GM23338 (cell line): Measurements from ENCODE around the gene UQCRH. TPM values are rescaled to one million over a fixed set of nuclear protein-coding genes. Genes with fewer than 3 reads are reported as not detected.
A peak's percentile ranks its signal among the peaks of the same experiment; 100 is the strongest.

ENCODE experiments used
- ATAC-seq: fragments of 200-7000 bp; cut with Tn5 transposase; 3 replicates; pipeline ENCODE4 v1.9.1; 2020
- DNase-seq: peaks from one replicate; pipeline ENCODE4 v3.0.0-alpha.2; 2015; ENCODE audit warnings: low spot score
- H2AFZ ChIP-seq: fragments of 200-600 bp; sonication (generic); 2 replicates; pipeline ENCODE4 v1.8.0; 2016; ENCODE audit warnings: antibody characterized with exemption, mild to moderate bottlenecking, moderate library complexity
- H3F3A ChIP-seq: fragments of 200-600 bp; sonication (generic); replicated peaks from 2 replicates; pipeline ENCODE4 v1.8.0; 2017; ENCODE audit warnings: antibody characterized with exemption, mixed run types, low read depth
- H3K27ac ChIP-seq: fragments of 200-600 bp; sonication (generic); 2 replicates; pipeline ENCODE4 v1.6.1; 2016; ENCODE audit warnings: low read depth
- H3K27me3 ChIP-seq: fragments of 200-600 bp; sonication (generic); 2 replicates; pipeline ENCODE4 v1.8.0; 2016; ENCODE audit warnings: mild to moderate bottlenecking, mixed run types, moderate library complexity; ENCODE audit not compliant: insufficient read depth
- H3K36me3 ChIP-seq: fragments of 200-600 bp; sonication (generic); 2 replicates; pipeline ENCODE4 v1.8.0; 2016; ENCODE audit warnings: mild to moderate bottlenecking; ENCODE audit not compliant: insufficient read depth
- H3K4me1 ChIP-seq: fragments of 200-600 bp; sonication (generic); 2 replicates; pipeline ENCODE4 v1.8.0; 2016; ENCODE audit warnings: mild to moderate bottlenecking, moderate library complexity; ENCODE audit not compliant: insufficient read depth
- H3K4me2 ChIP-seq: fragments of 200-600 bp; sonication (generic); 2 replicates; pipeline ENCODE4 v1.7.1; 2017; ENCODE audit warnings: mixed run types
- H3K4me3 ChIP-seq: fragments of 200-600 bp; sonication (generic); 2 replicates; pipeline ENCODE4 v1.6.1; 2016; ENCODE audit warnings: mixed run types
- H3K79me2 ChIP-seq: fragments of 200-600 bp; sonication (generic); replicated peaks from 2 replicates; pipeline ENCODE4 v1.8.0; 2017; ENCODE audit warnings: mild to moderate bottlenecking; ENCODE audit not compliant: insufficient read depth
- H3K9me2 ChIP-seq: fragments of 200-600 bp; sonication (generic); 2 replicates; pipeline ENCODE4 v1.8.0; 2017; ENCODE audit not compliant: insufficient read depth
- H4K20me1 ChIP-seq: fragments of 200-600 bp; sonication (generic); replicated peaks from 2 replicates; pipeline ENCODE4 v1.8.0; 2017; ENCODE audit warnings: mild to moderate bottlenecking; ENCODE audit not compliant: insufficient read depth
- H3K27ac Mint-ChIP-seq: 2 replicates; pipeline ENCODE4 v1.8.0; 2020; ENCODE audit warnings: inconsistent platforms, mild to moderate bottlenecking, moderate library complexity, mixed read lengths
- H3K27me3 Mint-ChIP-seq: 3 replicates; pipeline ENCODE4 v1.8.0; 2022; ENCODE audit warnings: low read depth, mild to moderate bottlenecking, moderate library complexity, mixed read lengths, inconsistent platforms; ENCODE audit not compliant: insufficient read depth, poor library complexity
- H3K36me3 Mint-ChIP-seq: 3 replicates; pipeline ENCODE4 v1.8.0; 2021; ENCODE audit warnings: low read depth, mild to moderate bottlenecking, inconsistent platforms, moderate library complexity, mixed read lengths
- H3K4me1 Mint-ChIP-seq: 3 replicates; pipeline ENCODE4 v1.8.0; 2020; ENCODE audit warnings: mild to moderate bottlenecking, inconsistent platforms, mixed read lengths
- H3K4me3 Mint-ChIP-seq: 3 replicates; pipeline ENCODE4 v1.8.0; 2021; ENCODE audit warnings: moderate library complexity, mild to moderate bottlenecking, inconsistent platforms, mixed read lengths
- H3K9me3 Mint-ChIP-seq: 3 replicates; pipeline ENCODE4 v1.8.0; 2020; ENCODE audit warnings: moderate library complexity, mild to moderate bottlenecking, inconsistent platforms, mixed read lengths
- CREB1 ChIP-seq: fragments of 250-450 bp; sonication (Bioruptor Pico); IDR thresholded peaks from 2 replicates; pipeline ENCODE4 v1.5.0; 2020; ENCODE audit warnings: low read depth, mild to moderate bottlenecking, moderate library complexity
- EZH2 ChIP-seq: fragments of 200-600 bp; sonication (generic); IDR thresholded peaks from one replicate; pipeline ENCODE4 v1.8.0; 2017; ENCODE audit warnings: antibody characterized with exemption, mild to moderate bottlenecking, low read depth; ENCODE audit not compliant: unreplicated experiment
- EZH2phosphoT487 ChIP-seq: fragments of 200-600 bp; sonication (generic); IDR thresholded peaks from one replicate; pipeline ENCODE4 v1.8.1; 2018; ENCODE audit warnings: antibody characterized with exemption; ENCODE audit not compliant: unreplicated experiment
- JUNB ChIP-seq: IDR thresholded peaks from one replicate; pipeline ENCODE4 v1.6.1; 2016; ENCODE audit warnings: antibody characterized with exemption; ENCODE audit not compliant: unreplicated experiment
- NANOG ChIP-seq: IDR thresholded peaks from 2 replicates; pipeline ENCODE4 v1.6.1; 2016; ENCODE audit warnings: antibody characterized with exemption, borderline replicate concordance
- POLR2AphosphoS5 ChIP-seq: IDR thresholded peaks from 2 replicates; pipeline ENCODE4 v1.6.1; 2016; ENCODE audit warnings: antibody characterized with exemption, low read depth
- STAT1 ChIP-seq: IDR thresholded peaks from one replicate; pipeline ENCODE4 v1.6.1; 2016; ENCODE audit warnings: antibody characterized with exemption; ENCODE audit not compliant: unreplicated experiment
- ZNF114 ChIP-seq: fragments of 250-450 bp; sonication (Bioruptor Pico); IDR thresholded peaks from 2 replicates; pipeline ENCODE4 v1.5.0; 2020; ENCODE audit warnings: mild to moderate bottlenecking, moderate library complexity
- ZNF331 ChIP-seq: fragments of 250-450 bp; sonication (Bioruptor Pico); IDR thresholded peaks from 2 replicates; pipeline ENCODE4 v1.5.0; 2020; ENCODE audit warnings: low read depth, mild to moderate bottlenecking, moderate library complexity
- polyA plus RNA-seq: library from polyadenylated mRNA; unstranded; fragments of >200 nt; fragmentation: Nextera tagmentation; extraction: Ambion mirVana; gene quantifications from 2 replicates; pipeline ENCODE4 v1.2.1, GENCODE V29; 2016
- total RNA-seq: library from RNA; depleted of rRNA; stranded (reverse); fragments of >200 nt; shearing (Covaris generic); gene quantifications from 2 replicates; pipeline ENCODE4 v1.2.3, GENCODE V29; 2014
- TF ChIP-seq, protein P1 (sequence below): IDR thresholded peaks from one replicate; pipeline ENCODE4 v1.6.1; 2018; ENCODE audit warnings: antibody characterized with exemption; ENCODE audit not compliant: unreplicated experiment
- TF ChIP-seq, protein P2 (sequence below): IDR thresholded peaks from 2 replicates; pipeline ENCODE4 v1.6.1; 2016; ENCODE audit warnings: antibody characterized with exemption
- TF ChIP-seq, protein P3 (sequence below): fragments of 250-450 bp; sonication (Bioruptor Pico); IDR thresholded peaks from 2 replicates; pipeline ENCODE4 v1.5.0; 2020; ENCODE audit warnings: mild to moderate bottlenecking, moderate library complexity
- TF ChIP-seq, protein P4 (sequence below), 2 experiments: fragments of 200-600 bp in 1 of 2; sonication (generic) in 1 of 2; conservative IDR thresholded peaks; 2 replicates each; pipeline versions ENCODE4 v1.5.1 to v1.6.1; 2016 to 2017; ENCODE audit warnings: antibody characterized with exemption in 2 of 2, low read depth in 2 of 2, mild to moderate bottlenecking in 2 of 2, moderate library complexity in 1 of 2

The UQCRH gene
- total and polyA plus RNA-seq, 2 experiments from 2014 or later: 579 to 1,330 TPM

DNA sequence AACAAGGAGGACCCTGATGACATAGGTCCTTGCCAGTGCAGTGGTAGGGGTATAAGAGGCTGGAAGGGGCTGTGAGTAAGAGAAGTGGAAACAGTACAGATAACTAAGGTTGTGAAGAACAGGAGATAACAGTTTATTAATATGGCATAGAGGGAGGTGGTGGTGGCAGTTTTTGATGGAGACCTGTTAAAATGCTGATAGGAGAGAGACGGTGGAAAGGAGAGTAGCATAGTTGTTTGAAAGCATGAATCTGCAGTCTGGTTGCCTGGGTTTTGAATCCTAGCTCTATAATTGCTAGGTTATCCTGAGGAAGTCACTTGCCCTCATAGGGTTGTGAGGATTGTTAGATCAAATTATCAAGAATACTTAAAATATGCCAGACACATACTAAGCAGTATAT lies 19.4 kb upstream of the UQCRH start:
- Histone ChIP-seq H3K79me2 (no peaks in the 10 kb centered on the region), H3K27ac (peak overlapping the region; percentile 30; the same call in 1 of the 2 replicates), H3K4me2 (no peak overlapping the region), H3K4me3 (no peak overlapping the region), H2AFZ (no peak overlapping the region), H4K20me1 (peaks cover 4% of the 10 kb centered on the region), H3F3A (peaks cover 23% of the 10 kb centered on the region; the same call in 1 of the 2 replicates), H3K4me1 (0 out of 2 replicates have a peak, but pooled peaks cover 5% of the 10 kb centered on the region), H3K27me3 (no peaks in the 10 kb centered on the region), H3K9me2 (no peaks in the 10 kb centered on the region), H3K36me3 (peaks cover 1% of the 10 kb centered on the region)
- Mint-ChIP-seq H3K4me3 (no peak overlapping the region), H3K27me3 (peaks cover 14% of the 10 kb centered on the region), H3K9me3 (no peaks in the 10 kb centered on the region), H3K27ac (no peak overlapping the region), H3K36me3 (peaks cover 49% of the 10 kb centered on the region), H3K4me1 (peaks cover 18% of the 10 kb centered on the region)
- TF ChIP-seq EZH2 (no peak), ZNF114 (CRISPR knock-in tag) (no peak), STAT1 (no peak), NANOG (no peak), EZH2phosphoT487 (no peak), JUNB (no peak), POLR2AphosphoS5 (no peak), CREB1 (CRISPR knock-in tag) (no peak), ZNF331 (no peak)
- TF ChIP-seq, protein P1, sequence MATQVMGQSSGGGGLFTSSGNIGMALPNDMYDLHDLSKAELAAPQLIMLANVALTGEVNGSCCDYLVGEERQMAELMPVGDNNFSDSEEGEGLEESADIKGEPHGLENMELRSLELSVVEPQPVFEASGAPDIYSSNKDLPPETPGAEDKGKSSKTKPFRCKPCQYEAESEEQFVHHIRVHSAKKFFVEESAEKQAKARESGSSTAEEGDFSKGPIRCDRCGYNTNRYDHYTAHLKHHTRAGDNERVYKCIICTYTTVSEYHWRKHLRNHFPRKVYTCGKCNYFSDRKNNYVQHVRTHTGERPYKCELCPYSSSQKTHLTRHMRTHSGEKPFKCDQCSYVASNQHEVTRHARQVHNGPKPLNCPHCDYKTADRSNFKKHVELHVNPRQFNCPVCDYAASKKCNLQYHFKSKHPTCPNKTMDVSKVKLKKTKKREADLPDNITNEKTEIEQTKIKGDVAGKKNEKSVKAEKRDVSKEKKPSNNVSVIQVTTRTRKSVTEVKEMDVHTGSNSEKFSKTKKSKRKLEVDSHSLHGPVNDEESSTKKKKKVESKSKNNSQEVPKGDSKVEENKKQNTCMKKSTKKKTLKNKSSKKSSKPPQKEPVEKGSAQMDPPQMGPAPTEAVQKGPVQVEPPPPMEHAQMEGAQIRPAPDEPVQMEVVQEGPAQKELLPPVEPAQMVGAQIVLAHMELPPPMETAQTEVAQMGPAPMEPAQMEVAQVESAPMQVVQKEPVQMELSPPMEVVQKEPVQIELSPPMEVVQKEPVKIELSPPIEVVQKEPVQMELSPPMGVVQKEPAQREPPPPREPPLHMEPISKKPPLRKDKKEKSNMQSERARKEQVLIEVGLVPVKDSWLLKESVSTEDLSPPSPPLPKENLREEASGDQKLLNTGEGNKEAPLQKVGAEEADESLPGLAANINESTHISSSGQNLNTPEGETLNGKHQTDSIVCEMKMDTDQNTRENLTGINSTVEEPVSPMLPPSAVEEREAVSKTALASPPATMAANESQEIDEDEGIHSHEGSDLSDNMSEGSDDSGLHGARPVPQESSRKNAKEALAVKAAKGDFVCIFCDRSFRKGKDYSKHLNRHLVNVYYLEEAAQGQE: no peak
- TF ChIP-seq, protein P2, sequence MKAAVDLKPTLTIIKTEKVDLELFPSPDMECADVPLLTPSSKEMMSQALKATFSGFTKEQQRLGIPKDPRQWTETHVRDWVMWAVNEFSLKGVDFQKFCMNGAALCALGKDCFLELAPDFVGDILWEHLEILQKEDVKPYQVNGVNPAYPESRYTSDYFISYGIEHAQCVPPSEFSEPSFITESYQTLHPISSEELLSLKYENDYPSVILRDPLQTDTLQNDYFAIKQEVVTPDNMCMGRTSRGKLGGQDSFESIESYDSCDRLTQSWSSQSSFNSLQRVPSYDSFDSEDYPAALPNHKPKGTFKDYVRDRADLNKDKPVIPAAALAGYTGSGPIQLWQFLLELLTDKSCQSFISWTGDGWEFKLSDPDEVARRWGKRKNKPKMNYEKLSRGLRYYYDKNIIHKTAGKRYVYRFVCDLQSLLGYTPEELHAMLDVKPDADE: no peak
- TF ChIP-seq, protein P3, sequence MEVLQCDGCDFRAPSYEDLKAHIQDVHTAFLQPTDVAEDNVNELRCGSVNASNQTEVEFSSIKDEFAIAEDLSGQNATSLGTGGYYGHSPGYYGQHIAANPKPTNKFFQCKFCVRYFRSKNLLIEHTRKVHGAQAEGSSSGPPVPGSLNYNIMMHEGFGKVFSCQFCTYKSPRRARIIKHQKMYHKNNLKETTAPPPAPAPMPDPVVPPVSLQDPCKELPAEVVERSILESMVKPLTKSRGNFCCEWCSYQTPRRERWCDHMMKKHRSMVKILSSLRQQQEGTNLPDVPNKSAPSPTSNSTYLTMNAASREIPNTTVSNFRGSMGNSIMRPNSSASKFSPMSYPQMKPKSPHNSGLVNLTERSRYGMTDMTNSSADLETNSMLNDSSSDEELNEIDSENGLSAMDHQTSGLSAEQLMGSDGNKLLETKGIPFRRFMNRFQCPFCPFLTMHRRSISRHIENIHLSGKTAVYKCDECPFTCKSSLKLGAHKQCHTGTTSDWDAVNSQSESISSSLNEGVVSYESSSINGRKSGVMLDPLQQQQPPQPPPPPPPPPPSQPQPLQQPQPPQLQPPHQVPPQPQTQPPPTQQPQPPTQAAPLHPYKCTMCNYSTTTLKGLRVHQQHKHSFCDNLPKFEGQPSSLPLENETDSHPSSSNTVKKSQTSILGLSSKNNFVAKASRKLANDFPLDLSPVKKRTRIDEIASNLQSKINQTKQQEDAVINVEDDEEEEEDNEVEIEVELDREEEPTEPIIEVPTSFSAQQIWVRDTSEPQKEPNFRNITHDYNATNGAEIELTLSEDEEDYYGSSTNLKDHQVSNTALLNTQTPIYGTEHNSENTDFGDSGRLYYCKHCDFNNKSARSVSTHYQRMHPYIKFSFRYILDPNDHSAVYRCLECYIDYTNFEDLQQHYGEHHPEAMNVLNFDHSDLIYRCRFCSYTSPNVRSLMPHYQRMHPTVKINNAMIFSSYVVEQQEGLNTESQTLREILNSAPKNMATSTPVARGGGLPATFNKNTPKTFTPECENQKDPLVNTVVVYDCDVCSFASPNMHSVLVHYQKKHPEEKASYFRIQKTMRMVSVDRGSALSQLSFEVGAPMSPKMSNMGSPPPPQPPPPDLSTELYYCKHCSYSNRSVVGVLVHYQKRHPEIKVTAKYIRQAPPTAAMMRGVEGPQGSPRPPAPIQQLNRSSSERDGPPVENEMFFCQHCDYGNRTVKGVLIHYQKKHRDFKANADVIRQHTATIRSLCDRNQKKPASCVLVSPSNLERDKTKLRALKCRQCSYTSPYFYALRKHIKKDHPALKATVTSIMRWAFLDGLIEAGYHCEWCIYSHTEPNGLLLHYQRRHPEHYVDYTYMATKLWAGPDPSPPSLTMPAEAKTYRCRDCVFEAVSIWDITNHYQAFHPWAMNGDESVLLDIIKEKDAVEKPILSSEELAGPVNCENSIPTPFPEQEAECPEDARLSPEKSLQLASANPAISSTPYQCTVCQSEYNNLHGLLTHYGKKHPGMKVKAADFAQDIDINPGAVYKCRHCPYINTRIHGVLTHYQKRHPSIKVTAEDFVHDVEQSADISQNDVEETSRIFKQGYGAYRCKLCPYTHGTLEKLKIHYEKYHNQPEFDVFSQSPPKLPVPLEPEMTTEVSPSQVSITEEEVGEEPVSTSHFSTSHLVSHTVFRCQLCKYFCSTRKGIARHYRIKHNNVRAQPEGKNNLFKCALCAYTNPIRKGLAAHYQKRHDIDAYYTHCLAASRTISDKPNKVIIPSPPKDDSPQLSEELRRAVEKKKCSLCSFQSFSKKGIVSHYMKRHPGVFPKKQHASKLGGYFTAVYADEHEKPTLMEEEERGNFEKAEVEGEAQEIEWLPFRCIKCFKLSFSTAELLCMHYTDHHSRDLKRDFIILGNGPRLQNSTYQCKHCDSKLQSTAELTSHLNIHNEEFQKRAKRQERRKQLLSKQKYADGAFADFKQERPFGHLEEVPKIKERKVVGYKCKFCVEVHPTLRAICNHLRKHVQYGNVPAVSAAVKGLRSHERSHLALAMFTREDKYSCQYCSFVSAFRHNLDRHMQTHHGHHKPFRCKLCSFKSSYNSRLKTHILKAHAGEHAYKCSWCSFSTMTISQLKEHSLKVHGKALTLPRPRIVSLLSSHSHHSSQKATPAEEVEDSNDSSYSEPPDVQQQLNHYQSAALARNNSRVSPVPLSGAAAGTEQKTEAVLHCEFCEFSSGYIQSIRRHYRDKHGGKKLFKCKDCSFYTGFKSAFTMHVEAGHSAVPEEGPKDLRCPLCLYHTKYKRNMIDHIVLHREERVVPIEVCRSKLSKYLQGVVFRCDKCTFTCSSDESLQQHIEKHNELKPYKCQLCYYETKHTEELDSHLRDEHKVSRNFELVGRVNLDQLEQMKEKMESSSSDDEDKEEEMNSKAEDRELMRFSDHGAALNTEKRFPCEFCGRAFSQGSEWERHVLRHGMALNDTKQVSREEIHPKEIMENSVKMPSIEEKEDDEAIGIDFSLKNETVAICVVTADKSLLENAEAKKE (CRISPR knock-in tag): no peak
- TF ChIP-seq, protein P4, sequence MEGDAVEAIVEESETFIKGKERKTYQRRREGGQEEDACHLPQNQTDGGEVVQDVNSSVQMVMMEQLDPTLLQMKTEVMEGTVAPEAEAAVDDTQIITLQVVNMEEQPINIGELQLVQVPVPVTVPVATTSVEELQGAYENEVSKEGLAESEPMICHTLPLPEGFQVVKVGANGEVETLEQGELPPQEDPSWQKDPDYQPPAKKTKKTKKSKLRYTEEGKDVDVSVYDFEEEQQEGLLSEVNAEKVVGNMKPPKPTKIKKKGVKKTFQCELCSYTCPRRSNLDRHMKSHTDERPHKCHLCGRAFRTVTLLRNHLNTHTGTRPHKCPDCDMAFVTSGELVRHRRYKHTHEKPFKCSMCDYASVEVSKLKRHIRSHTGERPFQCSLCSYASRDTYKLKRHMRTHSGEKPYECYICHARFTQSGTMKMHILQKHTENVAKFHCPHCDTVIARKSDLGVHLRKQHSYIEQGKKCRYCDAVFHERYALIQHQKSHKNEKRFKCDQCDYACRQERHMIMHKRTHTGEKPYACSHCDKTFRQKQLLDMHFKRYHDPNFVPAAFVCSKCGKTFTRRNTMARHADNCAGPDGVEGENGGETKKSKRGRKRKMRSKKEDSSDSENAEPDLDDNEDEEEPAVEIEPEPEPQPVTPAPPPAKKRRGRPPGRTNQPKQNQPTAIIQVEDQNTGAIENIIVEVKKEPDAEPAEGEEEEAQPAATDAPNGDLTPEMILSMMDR (conservative IDR thresholded peaks at IDR 0.05; ENCODE audit: low read depth in 2 of 2): no peak
- ATAC-seq (no peak), DNase-seq (no peak)
